GM21723 (cell line): ENCODE data around the gene RABGAP1.

Experiments used
- ATAC-seq: cut with Tn5 transposase; IDR thresholded peaks from one replicate; pipeline ENCODE4 v1.9.1; 2021; ENCODE audit warnings: mild to moderate bottlenecking, moderate library complexity; ENCODE audit not compliant: unreplicated experiment

The RABGAP1 gene

GRCh38 chr9:123109540-123110279, 168.9 kb downstream of the RABGAP1 start:
- no peak for ATAC-seq

GRCh38 chr9:123111427-123112014, 170.7 kb downstream of the RABGAP1 start:
- ATAC-seq = no peak

GRCh38 chr9:123112015-123112975, 171.5 kb downstream of the RABGAP1 start:
- ATAC-seq = no peak

- no peak for ATAC-seq
Observed at GRCh38 chr9:123113185-123113584, 172.4 kb downstream of the RABGAP1 start.

GRCh38 chr9:123115146-123115913, 174.5 kb downstream of the RABGAP1 start:
- ATAC-seq = no peak

GRCh38 chr9:123116036-123116435, 175.2 kb downstream of the RABGAP1 start:
- no peak for ATAC-seq

- no peak for ATAC-seq
Observed at GRCh38 chr9:123119566-123119965, 178.7 kb downstream of the RABGAP1 start.

- ATAC-seq = no peak
Observed at GRCh38 chr9:123120131-123120530, 179.3 kb downstream of the RABGAP1 start.

- ATAC-seq = no peak
Observed at GRCh38 chr9:123120953-123121352, 180.1 kb downstream of the RABGAP1 start.

GRCh38 chr9:123121457-123121856, 180.6 kb downstream of the RABGAP1 start:
- no peak for ATAC-seq

GRCh38 chr9:123127512-123128075, 186.8 kb downstream of the RABGAP1 start:
- no peak for ATAC-seq

GRCh38 chr9:123128591-123128990, 187.8 kb downstream of the RABGAP1 start:
- no peak for ATAC-seq

GRCh38 chr9:123129423-123129822, 188.6 kb downstream of the RABGAP1 start:
- no peak for ATAC-seq

- ATAC-seq = no peak
Observed at GRCh38 chr9:123131258-123131657, 190.4 kb downstream of the RABGAP1 start.

GRCh38 chr9:123131993-123132392, 191.2 kb downstream of the RABGAP1 start:
- no peak for ATAC-seq

GRCh38 chr9:123132696-123133095, 191.9 kb downstream of the RABGAP1 start:
- ATAC-seq = no peak

- ATAC-seq = no peak
Observed at GRCh38 chr9:123135430-123135829, 194.6 kb downstream of the RABGAP1 start.

- no peak for ATAC-seq
Observed at GRCh38 chr9:123138163-123138562, 197.3 kb downstream of the RABGAP1 start.

- ATAC-seq = no peak
Observed at GRCh38 chr9:123149067-123149466, 208.2 kb downstream of the RABGAP1 start.

- no peak for ATAC-seq
Observed at GRCh38 chr9:123150708-123151503, 210.1 kb downstream of the RABGAP1 start.
